Measurements from ENCODE around the gene PTBP3.
"Not testable (repeated sequence)": the region's sequence is repeated elsewhere in the genome, so short reads cannot be mapped to it uniquely, and the experiment has no call there.

The PTBP3 gene

GRCh38 chr9:112377684-112378327 lies 44.4 kb upstream of the PTBP3 start:
- FAIRE-seq (no peak), DNase-seq (ENCODE audit: insufficient read length, low spot score) (no peak)
- TF ChIP-seq POLR2AphosphoS5 (IDR thresholded peaks at IDR 0.05; ENCODE audit: low read depth, low read length), result no peak
- TF ChIP-seq POLR2A (IDR thresholded peaks at IDR 0.05; ENCODE audit: low read depth, low read length), result no peak
- no peak for TF ChIP-seq PAX5 (IDR thresholded peaks at IDR 0.05; ENCODE audit: insufficient read depth, low read length, severe bottlenecking)
- TF ChIP-seq POU2F2 (IDR thresholded peaks at IDR 0.05; ENCODE audit: low read depth, low read length), result no peak
- no peak for TF ChIP-seq SPI1 (IDR thresholded peaks at IDR 0.05; ENCODE audit: low read depth, low read length)
- TF ChIP-seq TAF1 (IDR thresholded peaks at IDR 0.05; ENCODE audit: low read depth, low read length), result no peak

GRCh38 chr9:112377087-112377486 lies 43.7 kb upstream of the PTBP3 start:
- TF ChIP-seq SPI1 (IDR thresholded peaks at IDR 0.05; ENCODE audit: low read depth, low read length) (no peak), POU2F2 (IDR thresholded peaks at IDR 0.05; ENCODE audit: low read depth, low read length) (no peak), POLR2A (IDR thresholded peaks at IDR 0.05; ENCODE audit: low read depth, low read length) (no peak), POLR2AphosphoS5 (IDR thresholded peaks at IDR 0.05; ENCODE audit: low read depth, low read length) (no peak), PAX5 (IDR thresholded peaks at IDR 0.05; ENCODE audit: insufficient read depth, low read length, severe bottlenecking) (no peak), TAF1 (IDR thresholded peaks at IDR 0.05; ENCODE audit: low read depth, low read length) (no peak)
- no peak for DNase-seq (ENCODE audit: insufficient read length, low spot score)
- no peak for FAIRE-seq

- DNase-seq (ENCODE audit: insufficient read length, low spot score) (no peak), FAIRE-seq (no peak)
- TF ChIP-seq TAF1 (IDR thresholded peaks at IDR 0.05; ENCODE audit: low read depth, low read length) (no peak), SPI1 (IDR thresholded peaks at IDR 0.05; ENCODE audit: low read depth, low read length) (no peak), POLR2A (IDR thresholded peaks at IDR 0.05; ENCODE audit: low read depth, low read length) (no peak), POLR2AphosphoS5 (IDR thresholded peaks at IDR 0.05; ENCODE audit: low read depth, low read length) (no peak), POU2F2 (IDR thresholded peaks at IDR 0.05; ENCODE audit: low read depth, low read length) (no peak), PAX5 (IDR thresholded peaks at IDR 0.05; ENCODE audit: insufficient read depth, low read length, severe bottlenecking) (no peak)
These were observed 41.9 kb upstream of the PTBP3 start for GRCh38 chr9:112375361-112375760.

GRCh38 chr9:112374232-112374631 lies 40.8 kb upstream of the PTBP3 start:
- FAIRE-seq, result not testable (repeated sequence)

GRCh38 chr9:112373666-112374065 lies 40.2 kb upstream of the PTBP3 start:
- not testable (repeated sequence) for FAIRE-seq; DNase-seq (ENCODE audit: insufficient read length, low spot score)

More at GRCh38 chr9:112374232-112374631, 40.8 kb upstream of the PTBP3 start:
- DNase-seq (ENCODE audit: insufficient read length, low spot score), result not testable (repeated sequence)

- TF ChIP-seq POLR2AphosphoS5 (IDR thresholded peaks at IDR 0.05; ENCODE audit: low read depth, low read length), result no peak
- FAIRE-seq, result no peak
- no peak for DNase-seq (ENCODE audit: insufficient read length, low spot score)
These were observed 37.6 kb upstream of the PTBP3 start for GRCh38 chr9:112371060-112371459.

GRCh38 chr9:112369817-112370216 lies 36.4 kb upstream of the PTBP3 start:
- TF ChIP-seq TAF1 (IDR thresholded peaks at IDR 0.05; ENCODE audit: low read depth, low read length), result no peak
- no peak for DNase-seq (ENCODE audit: insufficient read length, low spot score)

GRCh38 chr9:112367465-112367864 lies 34.0 kb upstream of the PTBP3 start:
- TF ChIP-seq PAX5 (IDR thresholded peaks at IDR 0.05; ENCODE audit: insufficient read depth, low read length, severe bottlenecking) (no peak), POLR2AphosphoS5 (IDR thresholded peaks at IDR 0.05; ENCODE audit: low read depth, low read length) (no peak), TAF1 (IDR thresholded peaks at IDR 0.05; ENCODE audit: low read depth, low read length) (no peak), SPI1 (IDR thresholded peaks at IDR 0.05; ENCODE audit: low read depth, low read length) (no peak), POU2F2 (IDR thresholded peaks at IDR 0.05; ENCODE audit: low read depth, low read length) (no peak), POLR2A (IDR thresholded peaks at IDR 0.05; ENCODE audit: low read depth, low read length) (no peak)
- no peak for FAIRE-seq
- DNase-seq (ENCODE audit: insufficient read length, low spot score), result no peak

More at GRCh38 chr9:112369817-112370216, 36.4 kb upstream of the PTBP3 start:
- FAIRE-seq, result no peak

GRCh38 chr9:112366591-112366990 lies 33.2 kb upstream of the PTBP3 start:
- TF ChIP-seq POU2F2 (IDR thresholded peaks at IDR 0.05; ENCODE audit: low read depth, low read length), result no peak
- no peak for TF ChIP-seq POLR2AphosphoS5 (IDR thresholded peaks at IDR 0.05; ENCODE audit: low read depth, low read length)
- no peak for TF ChIP-seq SPI1 (IDR thresholded peaks at IDR 0.05; ENCODE audit: low read depth, low read length)
- no peak for TF ChIP-seq POLR2A (IDR thresholded peaks at IDR 0.05; ENCODE audit: low read depth, low read length)
- TF ChIP-seq PAX5 (IDR thresholded peaks at IDR 0.05; ENCODE audit: insufficient read depth, low read length, severe bottlenecking), result no peak
- TF ChIP-seq TAF1 (IDR thresholded peaks at IDR 0.05; ENCODE audit: low read depth, low read length), result no peak
- DNase-seq (ENCODE audit: insufficient read length, low spot score), result no peak
- FAIRE-seq, result no peak

- FAIRE-seq; DNase-seq (ENCODE audit: insufficient read length, low spot score): not testable (repeated sequence)
These were observed 31.8 kb upstream of the PTBP3 start for GRCh38 chr9:112365257-112365656.

GRCh38 chr9:112364761-112365160 lies 31.3 kb upstream of the PTBP3 start:
- DNase-seq (ENCODE audit: insufficient read length, low spot score), result no peak
- TF ChIP-seq PAX5 (IDR thresholded peaks at IDR 0.05; ENCODE audit: insufficient read depth, low read length, severe bottlenecking), result no peak
- no peak for TF ChIP-seq TAF1 (IDR thresholded peaks at IDR 0.05; ENCODE audit: low read depth, low read length)
- no peak for TF ChIP-seq POLR2AphosphoS5 (IDR thresholded peaks at IDR 0.05; ENCODE audit: low read depth, low read length)
- TF ChIP-seq SPI1 (IDR thresholded peaks at IDR 0.05; ENCODE audit: low read depth, low read length), result no peak
- TF ChIP-seq POU2F2 (IDR thresholded peaks at IDR 0.05; ENCODE audit: low read depth, low read length), result no peak
- TF ChIP-seq POLR2A (IDR thresholded peaks at IDR 0.05; ENCODE audit: low read depth, low read length), result no peak
- no peak for FAIRE-seq

Data from GM12891 (cell line).